ENCODE data around the gene NRAP.

Gene NRAP

DNA sequence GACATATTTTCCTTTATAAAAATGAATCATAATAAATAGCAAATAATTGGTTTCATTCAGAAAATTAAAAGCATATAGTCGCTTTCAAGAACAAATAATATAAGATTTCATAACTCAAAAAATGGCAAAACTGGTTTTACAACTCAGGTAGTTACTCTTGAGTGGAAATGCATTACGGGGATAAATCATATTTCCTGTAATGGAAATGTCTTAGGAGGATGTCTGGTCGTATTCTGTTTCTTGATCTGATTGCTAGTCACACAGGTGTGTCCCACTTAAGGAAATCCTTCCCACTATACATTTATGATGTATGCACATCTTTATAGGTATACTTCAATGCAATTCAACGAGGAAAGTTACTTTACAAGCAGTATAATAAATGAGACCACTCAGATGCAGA lies 20.7 kb downstream of the NRAP start:
- FAIRE-seq (no peak), DNase-seq (ENCODE audit: insufficient read length, low spot score) (no peak)

DNA sequence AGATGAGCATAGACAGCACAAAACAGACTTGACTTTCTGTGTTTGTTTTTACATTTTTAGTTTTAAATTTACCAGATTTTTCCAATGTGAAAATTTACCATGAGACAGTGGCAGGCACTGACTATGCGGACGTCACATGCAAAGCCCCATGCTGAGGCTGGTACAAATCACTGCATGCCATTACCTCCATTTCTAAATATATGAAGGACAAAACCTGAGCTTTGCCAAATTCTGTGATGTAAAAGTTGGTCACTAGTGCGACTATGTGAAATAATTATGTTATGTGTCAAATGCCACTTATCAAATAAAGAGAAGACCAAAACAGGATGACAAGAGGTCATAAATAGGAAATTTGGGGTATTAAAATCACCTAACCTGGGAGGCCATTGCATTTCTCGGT lies 22.1 kb downstream of the NRAP start:
- DNase-seq (ENCODE audit: insufficient read length, low spot score) (no peak), FAIRE-seq (no peak)

- FAIRE-seq (no peak), DNase-seq (ENCODE audit: insufficient read length, low spot score) (no peak)
These were observed 23.9 kb downstream of the NRAP start for GRCh38 chr10:113639966-113640365.

- DNase-seq (ENCODE audit: insufficient read length, low spot score) (no peak), FAIRE-seq (no peak)
These were observed 32.0 kb downstream of the NRAP start for GRCh38 chr10:113631684-113632367.

- no peak for FAIRE-seq
- no peak for DNase-seq (ENCODE audit: insufficient read length, low spot score)
These were observed 32.8 kb downstream of the NRAP start for GRCh38 chr10:113630929-113631533.

GRCh38 chr10:113628607-113629153 lies 35.2 kb downstream of the NRAP start:
- DNase-seq (ENCODE audit: insufficient read length, low spot score) (no peak), FAIRE-seq (no peak)

DNA sequence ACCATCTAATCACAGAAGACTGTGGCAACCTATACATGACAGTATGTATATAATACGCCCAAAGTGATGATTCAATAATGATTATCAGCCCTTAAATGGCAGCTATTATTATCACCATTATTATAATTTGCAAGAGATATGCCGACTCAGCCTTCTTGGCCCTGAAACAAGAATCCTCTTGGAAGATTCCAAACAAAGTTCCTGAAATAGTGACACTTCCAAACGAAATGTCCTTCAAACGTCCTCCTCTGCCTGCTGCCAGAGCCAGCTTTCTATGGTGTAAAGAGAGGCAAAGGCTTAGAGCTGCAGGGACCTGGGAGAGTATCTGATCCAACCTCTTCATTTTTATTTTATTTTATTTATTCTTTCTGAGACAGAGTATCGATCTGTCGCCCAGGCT lies 36.0 kb downstream of the NRAP start:
- DNase-seq (ENCODE audit: insufficient read length, low spot score) (no peak), FAIRE-seq (no peak)

- no peak for DNase-seq (ENCODE audit: insufficient read length, low spot score)
- FAIRE-seq = no peak
These were observed 37.0 kb downstream of the NRAP start for GRCh38 chr10:113626809-113627355.

GRCh38 chr10:113625461-113626186 lies 38.2 kb downstream of the NRAP start:
- DNase-seq (ENCODE audit: insufficient read length, low spot score) = no peak
- no peak for FAIRE-seq

GRCh38 chr10:113622831-113623230 lies 41.0 kb downstream of the NRAP start:
- FAIRE-seq (no peak), DNase-seq (ENCODE audit: insufficient read length, low spot score) (no peak)

DNA sequence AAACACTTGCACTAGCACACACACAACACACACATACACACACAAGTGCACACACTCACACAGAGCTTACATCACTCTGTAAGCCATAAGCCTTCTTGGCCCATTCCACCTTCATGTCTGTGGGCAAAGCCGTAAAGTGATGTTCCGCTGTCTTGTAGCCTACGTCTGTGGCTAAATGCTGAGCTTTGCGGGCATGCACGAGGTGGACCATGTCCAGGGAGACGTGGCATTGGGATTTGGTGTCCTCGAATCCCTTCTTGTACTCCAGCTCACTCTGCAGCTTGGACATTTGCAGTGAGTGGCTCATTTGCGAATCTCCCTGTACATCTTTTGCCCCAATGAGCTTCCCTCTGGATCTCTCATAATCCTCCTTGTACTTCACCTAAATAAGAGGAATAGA lies 42.0 kb downstream of the NRAP start:
- FAIRE-seq = no peak

DNA sequence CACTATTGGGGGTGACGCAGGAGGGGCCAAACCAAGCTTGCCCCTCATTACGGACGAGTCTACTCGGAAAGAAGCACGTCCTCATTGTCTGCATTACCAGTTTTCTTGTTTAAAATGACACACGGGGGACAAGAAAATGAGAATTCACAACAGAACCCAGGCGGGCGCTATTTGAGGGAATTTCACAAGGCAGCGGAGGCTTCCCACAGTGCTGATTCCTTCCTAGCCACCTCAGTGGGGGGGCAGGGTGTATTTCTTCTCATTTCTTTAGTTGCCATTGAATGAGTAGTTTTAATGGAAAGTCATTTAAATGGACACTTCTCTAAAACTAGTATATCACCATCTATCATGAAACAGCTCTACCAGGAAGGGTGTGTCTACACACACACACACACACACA lies 42.9 kb downstream of the NRAP start:
- FAIRE-seq = no peak
- no peak for DNase-seq (ENCODE audit: insufficient read length, low spot score)

More for the DNA sequence above, 42.0 kb downstream of the NRAP start:
- no peak for DNase-seq (ENCODE audit: insufficient read length, low spot score)

GRCh38 chr10:113620511-113620910 lies 43.3 kb downstream of the NRAP start:
- FAIRE-seq (no peak), DNase-seq (ENCODE audit: insufficient read length, low spot score) (no peak)

- DNase-seq (ENCODE audit: insufficient read length, low spot score) (no peak), FAIRE-seq (no peak)
These were observed 44.4 kb downstream of the NRAP start for GRCh38 chr10:113619401-113619800.

DNA sequence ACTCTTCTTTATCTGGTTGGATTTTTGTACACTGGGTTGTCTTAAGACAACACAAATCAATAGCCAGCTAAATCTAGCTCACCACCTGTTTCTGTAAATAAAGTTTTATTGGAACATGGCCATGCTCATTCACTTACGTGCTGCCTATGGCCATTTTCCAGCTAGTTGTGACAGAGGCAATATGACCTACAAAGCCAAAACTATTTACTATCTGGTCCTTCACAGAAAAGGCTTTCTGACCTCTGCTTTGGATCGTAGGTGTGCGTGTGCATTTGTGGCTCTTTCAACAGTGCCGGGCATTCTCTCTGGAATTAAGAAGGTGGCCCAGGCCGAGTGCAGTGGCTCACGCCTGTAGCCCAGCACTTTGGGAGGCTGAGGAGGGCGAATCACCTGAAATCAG lies 45.5 kb downstream of the NRAP start:
- no peak for FAIRE-seq
- no peak for DNase-seq (ENCODE audit: insufficient read length, low spot score)

- no peak for DNase-seq (ENCODE audit: insufficient read length, low spot score)
- FAIRE-seq = no peak
These were observed 46.8 kb downstream of the NRAP start for GRCh38 chr10:113617086-113617485.

GRCh38 chr10:113616244-113617074 lies 47.4 kb downstream of the NRAP start:
- DNase-seq (ENCODE audit: insufficient read length, low spot score) (peak; percentile 10), FAIRE-seq (no peak)

DNA sequence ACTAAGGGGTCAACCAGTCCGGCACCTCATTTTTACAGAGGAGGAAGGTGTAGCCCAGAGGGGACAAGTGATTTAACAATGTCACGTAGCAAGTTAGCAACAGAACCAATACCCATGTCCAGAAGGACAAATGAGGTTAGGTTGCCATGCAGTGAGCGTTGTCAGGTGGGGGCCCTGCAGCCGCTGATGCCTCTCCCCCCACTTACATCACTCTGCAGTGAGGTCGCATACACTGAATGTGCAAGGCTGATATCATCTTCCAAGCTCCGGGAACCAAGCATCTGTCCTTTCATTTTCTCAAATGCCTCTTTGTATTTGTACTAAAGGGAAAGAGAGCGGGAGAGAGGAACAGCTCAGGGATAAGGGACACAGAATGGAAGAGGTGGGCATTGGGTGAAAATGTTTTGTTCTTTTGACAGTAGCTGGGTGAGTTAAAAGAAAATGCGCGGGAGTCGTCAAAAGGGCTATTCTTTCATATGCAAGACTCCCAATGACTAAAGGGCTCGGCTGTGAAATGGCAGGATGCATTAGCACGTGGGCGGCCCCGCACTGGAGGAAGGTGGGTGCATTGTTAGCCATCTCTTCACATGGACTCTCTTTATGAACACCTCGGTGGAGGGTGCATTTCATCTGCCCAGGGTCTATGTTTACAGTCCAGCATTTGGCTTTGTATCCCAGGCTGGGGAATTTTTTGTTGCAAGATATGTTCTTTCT lies 49.7 kb downstream of the NRAP start:
- no peak for DNase-seq (ENCODE audit: insufficient read length, low spot score)

DNA sequence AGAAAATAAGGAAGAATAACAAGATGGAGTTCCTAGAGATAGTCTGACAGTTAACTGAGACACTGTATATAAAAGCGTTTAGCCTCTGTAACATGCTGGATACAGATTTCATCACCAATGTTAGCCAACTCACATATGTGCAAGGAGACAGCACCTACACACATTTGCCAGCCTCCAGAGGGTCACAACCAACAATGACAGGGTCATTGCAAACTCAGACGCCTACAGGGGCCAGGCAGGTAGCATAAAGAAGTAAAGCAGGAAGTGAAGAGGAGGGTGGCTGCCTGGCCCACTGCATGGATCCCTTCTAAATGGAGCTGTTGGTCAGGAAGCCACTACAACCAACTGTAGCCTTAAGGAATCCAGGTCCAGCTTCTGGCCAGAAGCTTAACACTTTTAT lies 50.4 kb downstream of the NRAP start:
- FAIRE-seq = no peak
- DNase-seq (ENCODE audit: insufficient read length, low spot score) = no peak

More for the DNA sequence above, 49.7 kb downstream of the NRAP start:
- FAIRE-seq = no peak

GRCh38 chr10:113612154-113612553 lies 51.7 kb downstream of the NRAP start:
- FAIRE-seq (no peak), DNase-seq (ENCODE audit: insufficient read length, low spot score) (no peak)
